AG09309 (cell line): ENCODE data around the gene SLC26A3.

Experiments
- DNase-seq: peaks from one replicate; pipeline ENCODE4 v3.0.0-alpha.2; 2010; ENCODE audit warnings: low read depth
- H3K4me3 ChIP-seq: 2 replicates; pipeline ENCODE4 v1.5.1; 2011; ENCODE audit warnings: mild to moderate bottlenecking, low read depth, low read length, moderate library complexity; ENCODE audit not compliant: control insufficient read depth
- CTCF ChIP-seq: IDR thresholded peaks from 2 replicates; pipeline ENCODE4 v1.5.1; 2011; ENCODE audit warnings: mild to moderate bottlenecking, low read depth, low read length, inconsistent platforms; ENCODE audit not compliant: insufficient read depth, control insufficient read depth; ENCODE audit errors: missing control alignments

Gene SLC26A3

GRCh38 chr7:107834401-107834800 is 31.4 kb upstream of the SLC26A3 start:
- no peak for DNase-seq
- no peak for TF ChIP-seq CTCF
- no peak overlapping the region for H3K4me3 ChIP-seq

DNA sequence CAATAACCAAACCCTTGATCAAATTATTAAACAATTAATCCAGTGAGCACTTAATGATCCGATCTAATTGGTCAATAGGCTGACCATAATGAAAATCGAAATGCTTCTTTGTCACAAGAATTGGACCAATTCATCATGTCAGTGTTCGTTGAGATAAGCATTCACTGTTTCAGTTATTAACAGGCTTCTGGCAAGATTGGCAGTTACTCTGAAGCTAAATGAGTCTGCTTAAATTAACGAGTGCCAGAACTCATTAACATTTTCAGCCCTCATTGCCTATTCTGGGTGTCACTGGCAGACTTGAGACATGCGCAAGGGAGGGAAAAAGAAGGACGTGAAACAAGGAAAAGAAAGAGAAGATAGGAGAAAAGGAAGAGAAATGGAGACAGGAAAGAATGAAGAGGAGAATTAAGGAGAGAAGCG is 30.7 kb upstream of the SLC26A3 start:
- H3K4me3 ChIP-seq = no peak overlapping the region
- no peak for DNase-seq
- no peak for TF ChIP-seq CTCF

- no peak for DNase-seq
- H3K4me3 ChIP-seq = no peak overlapping the region
- TF ChIP-seq CTCF = no peak
Observed at GRCh38 chr7:107830420-107830819, 27.4 kb upstream of the SLC26A3 start.

GRCh38 chr7:107828540-107828939 is 25.5 kb upstream of the SLC26A3 start:
- no peak for DNase-seq
- no peak overlapping the region for H3K4me3 ChIP-seq
- no peak for TF ChIP-seq CTCF

GRCh38 chr7:107827501-107827900 is 24.5 kb upstream of the SLC26A3 start:
- DNase-seq = no peak
- TF ChIP-seq CTCF = no peak
- no peak overlapping the region for H3K4me3 ChIP-seq

GRCh38 chr7:107826451-107826850 is 23.4 kb upstream of the SLC26A3 start:
- TF ChIP-seq CTCF = no peak
- DNase-seq = no peak
- no peak overlapping the region for H3K4me3 ChIP-seq

DNA sequence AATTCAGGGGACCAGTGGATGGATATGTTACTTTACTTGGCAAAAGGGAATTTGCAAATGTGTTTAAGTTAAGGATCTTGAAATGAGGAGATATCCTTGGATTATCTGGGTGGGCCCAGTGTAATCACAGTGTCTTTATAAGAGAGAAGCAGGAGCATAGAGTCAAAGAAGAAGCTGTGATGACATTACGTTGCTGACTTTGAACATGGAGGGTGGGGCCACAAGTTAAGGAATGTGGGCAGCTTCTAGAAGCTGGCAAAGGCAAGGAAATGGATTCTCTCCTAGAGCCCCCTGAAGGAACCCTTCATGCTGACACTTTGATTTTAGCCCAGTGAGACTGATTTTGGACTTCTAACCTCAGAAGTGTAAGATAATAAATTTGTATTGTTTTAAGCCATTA is 21.8 kb upstream of the SLC26A3 start:
- DNase-seq = no peak
- no peak for TF ChIP-seq CTCF
- no peak overlapping the region for H3K4me3 ChIP-seq
